GM18502 (cell line): Measurements from ENCODE around the gene PRKCH.
"Not testable (repeated sequence)": the region's sequence is repeated elsewhere in the genome, so short reads cannot be mapped to it uniquely, and the experiment has no call there.

ENCODE experiments used
- ATAC-seq: cut with Tn5 transposase; IDR thresholded peaks from one replicate; pipeline ENCODE4 v1.9.1; 2021; ENCODE audit warnings: mild to moderate bottlenecking; ENCODE audit not compliant: unreplicated experiment, poor library complexity

PRKCH gene

DNA sequence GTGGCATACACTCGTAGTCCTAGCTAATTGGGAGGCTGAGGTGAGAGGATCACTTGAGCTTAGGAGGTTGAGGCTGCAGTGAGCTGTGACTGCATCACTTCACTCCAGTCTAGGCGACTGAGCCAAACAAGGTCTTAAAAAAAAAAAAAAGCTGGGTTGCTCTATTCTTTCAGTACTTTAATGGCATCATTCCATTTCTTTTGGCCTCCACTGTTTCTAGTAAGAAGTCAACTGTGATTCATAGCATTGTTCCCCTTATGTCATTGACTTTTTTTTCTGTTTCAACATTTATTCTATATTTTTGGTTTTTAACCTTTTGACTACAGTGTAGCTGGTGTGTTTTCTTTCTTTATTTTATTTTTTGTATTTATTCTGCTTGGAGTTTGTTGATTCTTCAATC lies 16.7 kb upstream of the PRKCH start:
- ATAC-seq = no peak

DNA sequence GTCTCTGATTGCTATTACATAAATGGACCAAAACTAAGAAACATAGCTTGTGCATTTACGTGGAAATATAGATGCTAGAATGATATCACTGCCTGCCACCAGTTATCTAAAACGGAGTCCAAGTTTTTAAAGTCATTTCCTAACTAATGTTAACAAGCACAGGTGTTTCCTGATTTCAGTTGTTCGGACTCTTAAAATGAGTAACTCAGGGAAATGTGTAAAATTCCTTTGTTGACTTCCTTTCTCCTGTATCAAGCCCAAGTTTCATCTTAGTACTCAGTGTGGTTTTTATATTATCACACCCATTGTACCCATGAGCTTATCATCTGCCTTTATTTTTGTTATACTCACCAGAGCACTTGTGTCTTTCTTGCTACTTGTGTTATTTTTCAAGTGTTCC lies 13.2 kb upstream of the PRKCH start:
- ATAC-seq = no peak

DNA sequence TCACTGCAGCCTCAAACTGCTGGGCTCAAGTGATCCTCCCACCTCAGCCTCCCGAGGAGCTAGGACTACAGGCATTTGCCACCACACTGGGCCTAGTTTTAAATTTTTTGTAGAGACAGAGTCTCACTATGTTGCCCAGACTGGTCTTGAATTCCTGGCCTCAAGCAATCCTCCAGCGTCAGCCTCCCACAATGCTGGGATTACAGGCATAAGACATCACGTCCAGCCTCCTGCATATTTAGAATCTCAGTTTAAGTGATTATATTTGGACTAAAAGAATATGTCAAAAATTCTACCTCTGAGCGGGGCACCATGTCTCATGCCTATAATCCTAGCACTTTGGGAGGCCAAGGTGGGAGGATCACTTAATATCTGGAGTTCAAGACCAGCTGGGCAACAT lies 12.7 kb upstream of the PRKCH start:
- ATAC-seq = not testable (repeated sequence)

DNA sequence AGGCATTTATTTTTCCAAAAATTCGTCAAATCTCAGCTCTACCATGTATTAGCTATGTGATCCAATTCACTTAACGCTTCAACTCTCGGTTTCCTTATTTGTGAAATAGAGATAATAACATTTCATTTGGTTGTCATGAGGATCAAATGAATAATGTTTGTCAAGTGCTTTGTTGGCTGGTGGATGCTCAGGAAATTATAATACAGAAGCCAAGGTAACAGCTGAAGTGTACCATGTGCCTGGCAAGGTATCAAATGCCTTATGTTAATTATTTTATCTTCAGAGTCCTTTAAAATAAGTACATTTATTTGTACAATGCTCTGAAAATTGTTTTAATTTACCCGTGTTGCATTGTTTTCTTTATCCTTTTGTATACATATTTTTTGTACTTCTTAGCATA lies 6.1 kb upstream of the PRKCH start:
- ATAC-seq = no peak

DNA sequence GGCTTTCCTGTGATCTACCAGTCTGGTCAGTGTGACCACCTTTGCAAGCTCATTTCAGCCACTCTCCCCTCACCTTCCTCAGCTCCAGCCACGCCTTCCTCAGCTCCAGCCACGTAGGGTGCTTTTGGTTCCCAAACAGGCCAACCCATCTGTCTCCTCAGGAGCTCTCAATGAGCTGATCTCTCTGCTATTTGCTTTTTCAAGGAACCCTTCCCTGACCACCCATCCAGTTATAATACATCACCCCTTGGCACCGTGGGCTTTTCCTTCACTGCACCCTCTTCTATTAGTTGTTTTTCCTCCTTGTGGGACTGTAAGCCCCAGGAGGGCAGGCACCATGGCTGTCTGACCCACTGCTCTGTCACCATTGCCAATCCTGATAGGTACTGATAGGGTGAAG lies 2.3 kb upstream of the PRKCH start:
- ATAC-seq = no peak

DNA sequence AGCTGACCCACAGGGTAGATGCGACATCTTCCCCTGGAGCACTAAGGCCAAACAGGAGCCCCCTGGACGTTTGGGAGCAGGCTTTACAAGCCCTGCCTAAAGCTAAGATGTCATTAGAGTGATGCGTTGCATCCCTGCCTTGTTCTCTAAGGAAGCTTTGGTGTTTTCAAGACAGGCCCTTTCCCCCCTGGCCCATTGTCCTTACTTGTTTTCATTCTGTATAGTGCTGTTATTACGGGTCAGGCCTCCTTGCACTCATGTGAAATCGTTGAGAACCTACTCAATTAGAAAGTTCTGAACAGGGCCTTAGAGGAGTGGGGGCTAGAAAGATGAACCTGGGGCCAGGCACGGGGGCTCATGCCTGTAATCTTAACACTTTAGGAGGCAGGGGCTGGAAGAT lies 1.7 kb upstream of the PRKCH start:
- ATAC-seq = no peak

DNA sequence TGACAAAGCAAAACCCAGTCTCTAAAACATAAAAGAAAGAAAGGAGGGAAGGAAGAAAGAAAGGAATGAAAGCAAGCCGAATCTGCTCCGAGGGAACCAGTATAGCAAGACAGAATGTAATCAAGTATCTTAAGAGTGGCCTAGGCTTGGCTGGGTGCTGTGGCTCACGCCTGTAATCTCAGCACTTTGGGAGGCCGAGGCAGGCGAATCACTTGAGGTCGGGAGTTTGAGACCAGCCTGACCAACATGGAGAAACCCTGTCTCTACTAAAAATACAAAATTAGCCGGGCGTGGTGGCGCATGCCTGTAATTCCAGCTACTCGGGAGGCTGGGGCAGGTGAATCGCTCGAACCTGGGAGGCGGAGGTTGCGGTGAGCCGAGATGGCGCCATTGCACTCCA lies 1.2 kb upstream of the PRKCH start:
- ATAC-seq = not testable (repeated sequence)

DNA sequence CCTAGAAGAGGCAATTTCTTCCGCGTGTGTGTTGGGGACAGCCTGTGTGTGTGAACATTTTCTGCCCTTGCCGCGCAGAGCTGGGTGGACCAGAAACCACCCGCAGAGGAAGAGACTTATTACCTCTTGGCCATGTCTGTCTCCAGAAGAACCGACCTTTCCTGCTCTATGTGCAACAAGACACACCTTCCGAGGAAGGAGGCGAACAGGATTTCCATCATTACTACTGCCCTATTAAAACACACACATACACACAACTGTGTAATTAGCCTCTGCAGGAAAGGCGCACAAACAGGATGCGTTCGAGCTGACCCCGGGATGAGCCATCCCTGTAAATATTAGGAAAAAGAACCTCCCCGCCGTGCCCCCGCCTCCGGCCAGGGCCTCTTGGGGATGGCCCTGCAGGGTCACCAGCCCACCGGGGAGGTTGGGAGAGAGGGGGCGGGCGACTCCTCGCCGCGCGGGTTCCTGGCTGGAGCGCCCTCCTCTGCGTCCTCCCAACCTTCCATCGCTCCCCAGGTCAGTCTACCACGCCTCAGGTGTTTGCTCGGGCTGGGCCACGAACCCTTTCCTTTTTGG lies 484 bp upstream of the PRKCH start:
- no peak for ATAC-seq

DNA sequence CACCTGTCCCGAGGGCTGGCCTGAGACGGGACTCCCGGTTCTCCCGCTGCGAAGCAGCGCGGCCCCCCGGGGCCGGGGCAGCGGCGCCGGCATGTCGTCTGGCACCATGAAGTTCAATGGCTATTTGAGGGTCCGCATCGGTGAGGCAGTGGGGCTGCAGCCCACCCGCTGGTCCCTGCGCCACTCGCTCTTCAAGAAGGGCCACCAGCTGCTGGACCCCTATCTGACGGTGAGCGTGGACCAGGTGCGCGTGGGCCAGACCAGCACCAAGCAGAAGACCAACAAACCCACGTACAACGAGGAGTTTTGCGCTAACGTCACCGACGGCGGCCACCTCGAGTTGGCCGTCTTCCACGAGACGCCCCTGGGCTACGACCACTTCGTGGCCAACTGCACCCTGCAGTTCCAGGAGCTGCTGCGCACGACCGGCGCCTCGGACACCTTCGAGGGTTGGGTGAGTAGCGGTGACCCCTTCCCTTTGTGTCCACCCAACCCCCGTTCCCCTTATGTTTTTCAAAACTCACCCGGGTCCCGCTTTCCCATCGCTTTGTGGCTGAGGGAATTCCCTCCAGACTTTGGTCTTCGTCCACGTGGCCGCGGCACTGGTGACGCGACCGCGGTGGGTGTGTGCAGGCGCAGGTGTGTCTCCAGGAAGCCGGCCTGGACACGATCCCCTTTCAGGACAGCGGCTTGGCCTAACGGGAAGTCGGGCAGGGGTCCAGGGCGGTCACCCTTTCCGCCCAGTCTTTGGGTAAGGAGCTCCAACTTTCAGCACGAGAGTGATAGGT lies 826 bp downstream of the PRKCH start:
- no peak for ATAC-seq

DNA sequence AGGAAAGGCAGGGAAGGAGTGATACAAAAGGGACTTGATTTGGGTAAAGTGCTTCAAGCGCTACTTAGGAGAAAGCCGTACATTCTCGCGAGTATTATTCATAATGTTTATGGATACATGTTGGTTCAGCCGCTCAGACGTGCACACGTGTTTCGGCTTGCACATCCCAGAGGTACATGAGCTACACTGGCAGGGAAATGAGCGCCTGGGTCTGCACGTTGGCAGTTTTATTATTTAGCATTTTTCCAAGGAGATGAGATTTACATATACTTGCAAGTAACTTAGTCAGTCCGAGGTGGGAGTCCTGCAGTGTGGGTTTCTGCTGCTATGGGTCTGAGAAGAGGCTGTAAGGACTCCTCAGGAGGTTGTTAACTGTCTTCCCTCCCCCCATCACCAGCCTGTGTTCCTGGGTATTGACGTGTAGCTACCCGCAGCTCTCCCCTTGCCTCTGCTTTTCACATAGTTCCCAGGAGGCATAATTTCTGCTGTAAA lies 1.5 kb downstream of the PRKCH start:
- ATAC-seq = no peak

DNA sequence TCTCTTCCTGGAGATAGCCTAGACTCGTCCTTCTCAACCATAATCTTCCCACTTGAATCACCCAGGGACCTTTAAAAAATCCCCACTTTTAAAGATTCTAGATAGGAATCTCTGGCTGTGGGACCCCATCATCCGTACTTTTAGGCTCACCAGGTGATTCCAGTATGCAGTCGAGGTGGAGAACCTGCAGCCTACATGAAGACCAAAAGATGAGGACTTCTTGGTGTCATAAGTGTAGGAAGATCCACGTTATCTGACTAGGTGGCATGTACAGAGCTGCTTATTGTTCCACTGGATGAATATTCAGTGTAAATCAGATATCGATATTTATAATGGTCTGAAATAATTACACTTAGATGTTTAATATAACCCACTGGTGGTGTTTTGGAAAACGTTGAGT lies 2.6 kb downstream of the PRKCH start:
- ATAC-seq = no peak

DNA sequence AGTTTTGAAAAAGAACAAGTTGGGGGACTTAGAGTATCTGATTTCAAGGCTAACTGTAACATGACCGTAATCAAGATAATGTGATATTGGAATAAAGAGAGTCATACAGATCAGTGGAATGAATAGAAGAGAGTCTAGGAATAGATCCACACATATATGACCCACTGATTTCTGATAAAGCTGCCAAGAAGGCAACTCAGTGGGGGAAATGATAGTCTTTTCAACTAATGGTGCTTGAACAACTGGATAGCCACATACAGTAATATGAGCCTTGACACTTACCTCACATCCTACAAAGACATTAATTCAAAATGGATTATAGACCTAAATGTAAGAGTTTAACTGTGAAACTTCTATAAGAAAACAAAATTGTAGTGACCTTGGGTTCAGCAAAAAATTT lies 3.8 kb downstream of the PRKCH start:
- ATAC-seq = no peak

DNA sequence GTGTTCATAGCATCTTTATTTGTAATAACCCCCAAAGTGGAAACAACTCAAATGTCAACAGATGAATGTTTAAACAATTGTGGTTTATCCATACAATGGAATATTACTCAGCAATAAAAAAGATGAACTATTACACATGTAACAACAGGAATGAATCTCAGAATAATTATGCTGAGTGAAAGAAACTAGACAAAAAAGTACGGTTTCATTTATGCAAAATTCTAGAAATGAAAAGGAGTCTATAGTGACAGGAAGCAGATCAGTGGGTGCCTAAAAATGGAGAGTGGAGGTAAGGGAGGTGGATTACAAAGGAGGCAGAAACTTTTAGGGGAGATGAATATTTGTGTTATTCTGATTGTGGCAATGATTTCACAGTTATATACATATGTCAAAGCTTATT lies 4.8 kb downstream of the PRKCH start:
- no peak for ATAC-seq

DNA sequence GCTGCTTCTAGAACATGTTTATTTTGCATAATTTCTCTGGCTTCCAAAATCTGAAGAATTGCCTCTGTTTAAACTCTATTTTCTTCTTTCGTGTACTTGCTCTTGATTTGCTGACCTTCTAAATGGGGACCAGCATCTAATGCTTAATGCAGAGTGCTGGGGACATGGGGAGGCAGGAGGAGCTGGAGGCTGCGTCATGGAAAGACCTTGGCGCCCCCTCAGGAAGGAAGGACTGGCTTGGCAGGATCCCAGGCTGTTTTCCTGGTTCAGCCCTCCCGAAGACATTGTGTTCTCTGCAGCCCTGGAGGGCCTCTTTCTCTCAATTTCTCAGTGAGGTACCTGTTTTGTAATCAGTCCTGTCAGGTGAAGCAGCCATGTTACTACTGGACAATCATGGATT lies 5.5 kb downstream of the PRKCH start:
- ATAC-seq = no peak

DNA sequence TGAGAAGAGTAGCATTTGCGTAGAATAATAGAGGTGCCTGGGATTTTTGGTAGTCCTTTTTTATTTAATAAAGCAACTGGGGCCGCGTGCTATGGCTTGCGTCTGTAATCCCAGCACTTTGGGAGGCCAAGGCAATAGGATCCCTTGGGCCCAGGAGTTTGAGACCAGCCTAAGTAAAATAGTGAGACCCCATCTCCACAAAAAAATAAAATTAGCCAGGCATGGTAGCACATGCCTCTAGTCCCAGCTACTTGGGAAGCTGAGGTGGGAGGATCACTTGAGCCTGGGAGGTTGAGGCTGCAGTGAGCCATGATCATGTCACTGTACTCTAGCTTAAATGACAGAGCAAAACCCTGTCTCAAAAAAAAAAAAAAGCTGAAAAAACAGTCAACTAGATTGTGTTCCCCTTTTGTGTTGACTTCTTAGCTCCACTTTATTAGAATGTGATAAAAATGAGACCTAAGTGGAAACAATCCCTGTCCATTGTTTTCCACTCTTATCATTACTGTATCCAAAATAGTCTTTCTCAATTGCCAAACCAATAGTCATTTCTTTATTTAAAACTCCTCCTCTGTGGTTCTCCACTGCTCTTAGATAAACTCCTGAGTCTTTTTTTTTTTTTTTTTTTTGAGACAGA lies 7.4 kb downstream of the PRKCH start:
- no peak for ATAC-seq

DNA sequence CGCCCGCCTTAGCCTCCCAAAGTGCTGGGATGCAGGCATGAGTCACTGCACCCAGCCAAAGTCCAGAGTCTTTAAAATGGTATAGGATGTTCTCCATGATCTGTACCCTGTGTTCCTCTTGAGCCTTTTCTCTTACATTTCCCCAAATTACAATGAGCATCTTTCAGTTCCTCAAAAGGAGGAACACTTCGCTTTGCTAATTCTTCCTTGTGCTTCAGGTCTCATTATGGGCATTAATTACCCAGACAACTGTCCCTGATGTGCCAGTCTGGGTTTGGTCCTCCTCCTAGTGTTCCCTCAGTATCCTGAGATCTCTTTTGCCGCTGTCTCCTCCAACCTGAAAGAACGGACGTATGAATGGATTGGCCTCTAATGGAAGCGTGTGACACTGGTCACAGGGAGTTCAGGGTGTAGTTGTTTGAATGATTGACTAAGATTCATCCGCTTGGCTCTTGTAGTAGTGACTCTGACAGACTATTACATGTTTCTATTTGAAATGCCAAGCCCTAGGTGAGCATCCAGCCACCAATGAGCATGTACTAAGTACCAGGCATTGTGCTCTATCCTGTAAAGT lies 8.2 kb downstream of the PRKCH start:
- no peak for ATAC-seq

DNA sequence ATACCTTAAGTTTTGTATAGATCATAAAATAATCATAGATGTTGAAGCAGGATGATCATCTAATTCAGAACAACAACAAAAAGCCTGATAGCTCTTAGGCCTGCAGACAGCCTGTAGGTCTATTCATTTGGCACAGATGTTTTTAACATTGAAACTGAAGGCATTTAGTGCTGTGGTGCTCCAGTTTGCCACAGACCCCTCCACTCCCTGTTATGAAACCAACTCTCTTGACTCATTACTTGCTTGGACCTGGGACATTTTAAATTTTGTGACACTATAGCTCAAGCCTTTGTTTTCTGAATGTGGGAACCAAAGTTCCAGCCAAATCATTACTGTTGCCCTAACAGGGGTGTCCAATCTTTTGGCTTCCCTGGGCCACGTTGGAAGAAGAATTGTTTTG lies 9.1 kb downstream of the PRKCH start:
- no peak for ATAC-seq

DNA sequence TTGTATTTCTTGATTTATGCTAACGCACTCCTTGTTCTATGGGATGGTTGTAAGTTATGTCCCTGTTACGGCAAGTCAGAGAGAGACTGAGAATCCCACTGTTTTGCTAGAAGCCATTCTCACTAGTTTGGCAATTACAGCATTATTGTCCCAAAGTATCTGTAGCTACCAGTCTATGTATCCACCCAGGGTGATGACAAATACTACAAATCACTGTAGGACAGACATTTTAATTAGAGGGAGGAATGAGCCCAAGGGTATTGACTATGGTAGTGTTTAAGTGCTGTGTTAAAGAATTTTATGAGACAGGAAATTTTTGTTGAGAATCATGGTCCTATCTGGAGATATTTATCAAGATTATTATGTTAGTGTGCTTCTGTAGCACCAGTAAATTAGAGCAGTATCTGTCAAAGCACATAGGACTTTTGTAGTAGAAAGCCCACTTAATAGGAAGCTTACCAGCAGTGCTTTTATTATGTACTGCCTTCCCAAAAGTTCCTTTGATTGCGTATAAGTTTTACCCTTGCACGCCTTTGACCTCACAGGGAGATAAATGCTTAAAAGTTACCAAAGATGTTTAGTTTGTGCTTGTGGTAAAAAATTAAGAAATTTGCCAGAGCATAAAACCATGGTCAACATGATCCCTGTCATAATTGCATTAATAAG lies 10.7 kb downstream of the PRKCH start:
- no peak for ATAC-seq

DNA sequence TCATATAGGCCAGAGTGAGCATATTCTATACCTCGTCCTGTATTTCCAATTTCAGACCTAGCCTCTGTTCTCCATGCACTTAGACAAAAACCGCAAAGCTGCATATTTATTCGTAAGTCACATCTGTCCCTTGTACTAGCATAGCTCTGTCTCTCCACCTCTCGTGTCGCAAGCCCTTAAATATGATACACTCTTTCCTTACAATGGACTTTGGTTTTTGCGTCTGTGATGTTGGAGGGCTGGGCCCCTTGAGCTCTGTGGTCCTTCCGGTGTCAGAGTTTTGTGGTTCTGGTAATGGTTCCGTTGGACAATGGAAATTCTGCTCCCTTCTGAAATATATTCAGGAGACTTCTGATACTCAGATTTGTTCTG lies 11.3 kb downstream of the PRKCH start:
- no peak for ATAC-seq

DNA sequence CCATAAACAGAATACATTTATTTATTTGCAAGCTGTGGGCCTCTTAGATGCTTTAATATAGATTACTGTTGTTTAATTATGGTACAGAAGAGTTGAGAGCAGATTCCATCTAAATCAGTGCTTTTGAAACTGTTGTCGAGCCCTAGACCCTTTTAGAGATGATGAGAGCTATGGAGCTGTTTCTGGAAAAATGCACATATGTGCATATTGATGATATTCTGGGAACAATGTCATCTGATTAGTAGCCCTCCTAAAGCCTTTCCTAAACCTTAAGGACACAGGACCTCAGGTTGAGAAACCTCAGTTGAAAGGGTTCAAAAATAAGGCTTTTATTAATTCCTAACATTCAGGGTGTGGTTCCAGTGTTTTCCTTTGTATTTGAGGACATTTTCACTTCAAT lies 11.7 kb downstream of the PRKCH start:
- no peak for ATAC-seq

DNA sequence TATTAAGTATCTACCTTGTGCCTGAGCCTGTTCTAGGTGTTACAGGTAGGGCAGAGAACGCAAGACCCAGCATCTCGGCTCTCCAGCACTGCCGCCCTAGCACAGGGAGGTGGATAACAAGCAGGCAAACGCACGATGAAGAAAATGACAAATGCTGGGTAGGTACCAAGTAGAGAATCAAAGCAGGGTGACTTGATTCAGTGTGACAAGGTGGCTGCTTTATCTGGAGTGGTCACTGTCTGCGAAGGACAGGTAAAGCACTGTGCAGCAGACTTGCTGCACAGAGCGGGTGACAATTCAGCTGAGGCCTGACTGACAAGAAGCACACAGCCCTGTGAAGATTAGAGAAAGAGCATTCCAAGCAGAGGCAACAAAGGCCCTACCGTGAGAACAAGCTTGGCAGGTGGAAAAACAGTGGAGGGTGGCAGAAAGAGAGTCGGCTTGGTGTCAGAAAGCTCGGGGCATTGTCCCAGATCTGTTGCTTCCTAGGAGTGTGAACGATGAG lies 12.9 kb downstream of the PRKCH start:
- ATAC-seq = no peak
